CD14-positive monocyte (primary cell): ENCODE measurements around the gene SAP30BP. TPM values are rescaled to one million over a fixed set of nuclear protein-coding genes. Genes with fewer than 3 reads are reported as not detected.

Experiments
- DNase-seq, 3 donors: peaks; one replicate each; pipeline ENCODE4 v3.0.0-alpha.2; 2011 to 2022
- H2AFZ ChIP-seq: 2 replicates; pipeline ENCODE4 v1.6.0; 2012; ENCODE audit warnings: mild to moderate bottlenecking, low read depth, low read length, inconsistent platforms; ENCODE audit not compliant: insufficient read depth, poor library complexity, severe bottlenecking
- H3K27ac ChIP-seq, 2 donors: 1 replicate in 1 of 2; 2 replicates in 1 of 2; pipeline ENCODE4 v1.5.1; 2012 to 2013; ENCODE audit warnings: low read length in 2 of 2, control low read depth in 1 of 2, inconsistent platforms in 1 of 2, low read depth in 1 of 2, mild to moderate bottlenecking in 1 of 2
- H3K27me3 ChIP-seq, 2 donors: one replicate each; pipeline versions ENCODE4 v1.6.0 to v1.6.1; 2011 to 2013; ENCODE audit warnings: low read length in 2 of 2; ENCODE audit not compliant: control insufficient read depth in 2 of 2, insufficient read depth in 2 of 2
- H3K36me3 ChIP-seq, 2 donors: replicated peaks in 1 of 2; 1 replicate in 1 of 2; 2 replicates in 1 of 2; pipeline versions ENCODE4 v1.5.1 to v1.6.1; 2012 to 2013; ENCODE audit warnings: low read length in 2 of 2, control low read depth in 1 of 2, inconsistent platforms in 1 of 2, mild to moderate bottlenecking in 1 of 2; ENCODE audit not compliant: insufficient read depth in 2 of 2, control insufficient read depth in 1 of 2
- H3K4me1 ChIP-seq, 2 donors: 1 replicate in 1 of 2; 2 replicates in 1 of 2; pipeline versions ENCODE4 v1.5.1 to v1.6.1; 2012 to 2013; ENCODE audit warnings: low read length in 2 of 2, control low read depth in 1 of 2, inconsistent platforms in 1 of 2, mild to moderate bottlenecking in 1 of 2, moderate library complexity in 1 of 2; ENCODE audit not compliant: insufficient read depth in 2 of 2, control insufficient read depth in 1 of 2
- H3K4me2 ChIP-seq: replicated peaks from 2 replicates; pipeline ENCODE3; 2012; ENCODE audit warnings: low read length, moderate library complexity, mild to moderate bottlenecking; ENCODE audit not compliant: poor library complexity, severe bottlenecking; ENCODE audit errors: extremely low read depth
- H3K4me3 ChIP-seq, 3 experiments: fragments of 200-600 bp in 1 of 3; sonication (generic) in 1 of 3; replicated peaks in 1 of 3; 1 replicate in 2 of 3; 2 replicates in 1 of 3; pipeline ENCODE4 v1.5.1; 2011 to 2013; ENCODE audit warnings: low read length in 3 of 3, mild to moderate bottlenecking in 3 of 3, control low read depth in 2 of 3, low read depth in 2 of 3, inconsistent platforms in 1 of 3, moderate library complexity in 1 of 3
- H3K79me2 ChIP-seq: 2 replicates; pipeline ENCODE4 v1.6.0; 2012; ENCODE audit warnings: mild to moderate bottlenecking, control low read depth, inconsistent platforms, low read length, moderate library complexity; ENCODE audit not compliant: insufficient read depth
- H3K9ac ChIP-seq: 2 replicates; pipeline ENCODE4 v1.6.0; 2017; ENCODE audit warnings: low read length, mild to moderate bottlenecking; ENCODE audit not compliant: insufficient read depth, poor library complexity, severe bottlenecking
- H3K9me3 ChIP-seq, 2 donors: replicated peaks in 1 of 2; 1 replicate in 1 of 2; 2 replicates in 1 of 2; pipeline versions ENCODE4 v1.5.1 to v1.6.1; 2012 to 2013; ENCODE audit warnings: low read length in 2 of 2, control low read depth in 1 of 2; ENCODE audit not compliant: control insufficient read depth in 1 of 2, insufficient read depth in 1 of 2
- H4K20me1 ChIP-seq: 2 replicates; pipeline ENCODE4 v1.6.0; 2012; ENCODE audit warnings: mild to moderate bottlenecking, low read length, control low read depth, moderate library complexity; ENCODE audit not compliant: insufficient read depth
- H3K27ac Mint-ChIP-seq, 7 donors: one replicate each; pipeline ENCODE4 v1.8.0; 2020; ENCODE audit warnings: mild to moderate bottlenecking in 7 of 7, mixed read lengths in 7 of 7, moderate library complexity in 6 of 7, inconsistent platforms in 2 of 7
- H3K27me3 Mint-ChIP-seq, 3 donors: one replicate each; pipeline ENCODE4 v1.8.0; 2021 to 2022; ENCODE audit warnings: low read depth in 3 of 3, mild to moderate bottlenecking in 3 of 3, mixed read lengths in 3 of 3, moderate library complexity in 3 of 3, inconsistent platforms in 1 of 3
- H3K36me3 Mint-ChIP-seq, 2 donors: one replicate each; pipeline ENCODE4 v1.8.0; 2020; ENCODE audit warnings: mixed read lengths in 2 of 2, inconsistent platforms in 1 of 2, mild to moderate bottlenecking in 1 of 2
- H3K4me1 Mint-ChIP-seq: one replicate; pipeline ENCODE4 v1.8.0; 2020; ENCODE audit warnings: mild to moderate bottlenecking, mixed read lengths
- H3K4me3 Mint-ChIP-seq, 2 donors: one replicate each; pipeline ENCODE4 v1.8.0; 2020; ENCODE audit warnings: mild to moderate bottlenecking in 2 of 2, mixed read lengths in 2 of 2, moderate library complexity in 1 of 2
- H3K9me3 Mint-ChIP-seq, 7 donors: one replicate each; pipeline ENCODE4 v1.8.0; 2020 to 2022; ENCODE audit warnings: mixed read lengths in 7 of 7, mild to moderate bottlenecking in 6 of 7, moderate library complexity in 6 of 7, inconsistent platforms in 2 of 7
- CTCF ChIP-seq: fragments of 200-600 bp; IDR thresholded peaks from one replicate; pipeline ENCODE4 v1.8.0; 2022; ENCODE audit warnings: antibody characterized with exemption, mild to moderate bottlenecking
- WGBS: methylation state at CpG from one replicate; pipeline ENCODE4 v1.1.5; 2013; ENCODE audit warnings: missing lambda C conversion rate; ENCODE audit not compliant: insufficient coverage; 5-methylcytosine and 5-hydroxymethylcytosine counted together
- intact Hi-C, 2 donors: fragments of 100-400 bp; cut with micrococcal nuclease; formaldehyde crosslinking; loops; one replicate each; pipeline versions ENCODE4 v1.15.0 to v1.15.1; 2023
- polyA plus RNA-seq, 3 donors: library from polyadenylated mRNA; depleted of rRNA in 1 of 3; unstranded in 2 of 3; stranded (reverse) in 1 of 3; fragments of 300-500 nt in 2 of 3; fragments of >200 nt in 1 of 3; fragmentation: Illumina TruSeq in 2 of 3; gene quantifications; 1 replicate in 2 of 3; 2 replicates in 1 of 3; pipeline ENCODE4 v1.2.3, GENCODE V29; 2012 to 2021

SAP30BP gene
- polyA plus RNA-seq, 3 donors: 43.8 to 130 (median 61.6) TPM

GRCh38 chr17:75630071-75630917 lies 36.8 kb upstream of the SAP30BP start:
- no peak overlapping the region for H3K4me3 ChIP-seq
- TF ChIP-seq CTCF: no peak
- no peaks in the 10 kb centered on the region for H3K27me3 ChIP-seq
- H3K27ac Mint-ChIP-seq: no peak overlapping the region
- no peaks in the 10 kb centered on the region for H3K79me2 ChIP-seq
- DNase-seq: no peak
- intact Hi-C loops: loop anchor here in 1 of 2 donors (5.0 kb wide), 1 partner anchor 42 kb away; no protein-coding TSS in a partner anchor
- peaks cover 0 to 2% (median 0%) of the 10 kb centered on the region in 7 donors for H3K9me3 Mint-ChIP-seq
- no peak overlapping the region for H3K4me2 ChIP-seq
- peaks cover 21 to 40% of the 10 kb centered on the region in 2 donors for H3K36me3 Mint-ChIP-seq
- 90% methylated on average over 19 of the region's 26 CpGs for WGBS
- peaks cover 5 to 13% of the 10 kb centered on the region in 2 donors for H3K4me1 ChIP-seq
- no peaks in the 10 kb centered on the region for H3K9me3 ChIP-seq
- H3K4me1 Mint-ChIP-seq: peaks cover 11% of the 10 kb centered on the region
- no peak overlapping the region for H3K27ac ChIP-seq
- no peak overlapping the region for H2AFZ ChIP-seq
- peaks cover 34% of the 10 kb centered on the region in 2 donors for H3K36me3 ChIP-seq
- no peak overlapping the region for H3K4me3 Mint-ChIP-seq
- peaks cover 13% of the 10 kb centered on the region for H4K20me1 ChIP-seq
- no peak overlapping the region for H3K9ac ChIP-seq
- peaks cover 4 to 8% (median 7%) of the 10 kb centered on the region in 3 donors for H3K27me3 Mint-ChIP-seq

GRCh38 chr17:75631353-75631752 lies 35.8 kb upstream of the SAP30BP start:
- 90% methylated on average over 21 of the region's 27 CpGs for WGBS
- peaks cover 19 to 30% of the 10 kb centered on the region in 2 donors for H3K36me3 Mint-ChIP-seq
- Histone ChIP-seq H4K20me1 (peaks cover 13% of the 10 kb centered on the region), H3K9me3 (no peaks in the 10 kb centered on the region), H3K4me3 (no peak overlapping the region), H3K27me3 (no peaks in the 10 kb centered on the region), H2AFZ (no peak overlapping the region), H3K27ac (no peak overlapping the region), H3K4me2 (no peak overlapping the region), H3K79me2 (no peaks in the 10 kb centered on the region), H3K9ac (no peak overlapping the region), H3K4me1 (peaks cover 5 to 13% of the 10 kb centered on the region in 2 donors), H3K36me3 (peaks cover 23% of the 10 kb centered on the region in 2 donors)
- no peak for DNase-seq
- TF ChIP-seq CTCF: no peak
- H3K4me1 Mint-ChIP-seq: peaks cover 11% of the 10 kb centered on the region
- no peak overlapping the region for H3K27ac Mint-ChIP-seq
- H3K4me3 Mint-ChIP-seq: no peak overlapping the region
- peaks cover 4 to 8% (median 7%) of the 10 kb centered on the region in 3 donors for H3K27me3 Mint-ChIP-seq
- intact Hi-C loops: loop anchor here in 1 of 2 donors (5.0 kb wide), 1 partner anchor 41 kb away; no protein-coding TSS in a partner anchor
- peaks cover 0 to 2% (median 0%) of the 10 kb centered on the region in 7 donors for H3K9me3 Mint-ChIP-seq
